Fibroblast of peridontal ligament (primary cell): ENCODE results near the gene MKI67.

Experiments
- DNase-seq: peaks from one replicate; pipeline ENCODE4 v3.0.0-alpha.2; 2010; ENCODE audit errors: extremely low read depth

Gene MKI67

GRCh38 chr10:128064108-128064969, 61.9 kb downstream of the MKI67 start:
- peak; percentile 23 for DNase-seq

GRCh38 chr10:128063736-128064107, 62.5 kb downstream of the MKI67 start:
- DNase-seq = no peak

GRCh38 chr10:128062881-128063563, 63.2 kb downstream of the MKI67 start:
- no peak for DNase-seq

- DNase-seq = no peak
Observed at GRCh38 chr10:128062331-128062880, 63.8 kb downstream of the MKI67 start.

- no peak for DNase-seq
Observed at GRCh38 chr10:128061306-128062300, 64.6 kb downstream of the MKI67 start.

GRCh38 chr10:128060341-128061250, 65.6 kb downstream of the MKI67 start:
- no peak for DNase-seq

- DNase-seq = no peak
Observed at GRCh38 chr10:128059982-128060293, 66.3 kb downstream of the MKI67 start.

GRCh38 chr10:128059266-128059981, 66.8 kb downstream of the MKI67 start:
- DNase-seq = no peak

GRCh38 chr10:128058750-128059134, 67.5 kb downstream of the MKI67 start:
- no peak for DNase-seq

- no peak for DNase-seq
Observed at GRCh38 chr10:128058106-128058749, 68.0 kb downstream of the MKI67 start.

GRCh38 chr10:128056303-128057050, 69.7 kb downstream of the MKI67 start:
- no peak for DNase-seq

GRCh38 chr10:128055061-128055868, 71.0 kb downstream of the MKI67 start:
- no peak for DNase-seq

- DNase-seq = no peak
Observed at GRCh38 chr10:128054163-128054970, 71.9 kb downstream of the MKI67 start.

- no peak for DNase-seq
Observed at GRCh38 chr10:128053356-128053755, 72.9 kb downstream of the MKI67 start.

- no peak for DNase-seq
Observed at GRCh38 chr10:128052696-128053095, 73.5 kb downstream of the MKI67 start.

- DNase-seq = no peak
Observed at GRCh38 chr10:128051548-128051947, 74.7 kb downstream of the MKI67 start.

GRCh38 chr10:128050936-128051335, 75.3 kb downstream of the MKI67 start:
- no peak for DNase-seq
